Sciatic nerve (tissue), 2 donors: ENCODE measurements around the gene QSOX2. TPM values are rescaled to one million over a fixed set of nuclear protein-coding genes. Genes with fewer than 3 reads are reported as not detected.

ENCODE experiments used
- ATAC-seq: fragments of 200-7000 bp; cut with Tn5 transposase; one replicate; pipeline ENCODE4 v1.9.1; 2020; ENCODE audit warnings: mild to moderate bottlenecking, moderate library complexity
- DNase-seq: peaks from one replicate; pipeline ENCODE4 v3.0.0-alpha.2; 2020; ENCODE audit warnings: low spot score
- intact Hi-C: fragments of 100-400 bp; cut with DNase I; formaldehyde crosslinking; loops from one replicate; pipeline ENCODE4 v1.14.2; 2022
- total RNA-seq: library from RNA; stranded (reverse); fragmentation: NEBNext Ultra II Directional; extraction: Animal tissue kit (Norgen Biotek cat#: 25700); gene quantifications from one replicate; pipeline ENCODE4 v1.2.1, GENCODE V29; 2021
- donor health status: DM: no; HTN: no; CAD: no.
- donor health status: DM: no; HTN: no; CAD: no.

QSOX2 gene, protein sequence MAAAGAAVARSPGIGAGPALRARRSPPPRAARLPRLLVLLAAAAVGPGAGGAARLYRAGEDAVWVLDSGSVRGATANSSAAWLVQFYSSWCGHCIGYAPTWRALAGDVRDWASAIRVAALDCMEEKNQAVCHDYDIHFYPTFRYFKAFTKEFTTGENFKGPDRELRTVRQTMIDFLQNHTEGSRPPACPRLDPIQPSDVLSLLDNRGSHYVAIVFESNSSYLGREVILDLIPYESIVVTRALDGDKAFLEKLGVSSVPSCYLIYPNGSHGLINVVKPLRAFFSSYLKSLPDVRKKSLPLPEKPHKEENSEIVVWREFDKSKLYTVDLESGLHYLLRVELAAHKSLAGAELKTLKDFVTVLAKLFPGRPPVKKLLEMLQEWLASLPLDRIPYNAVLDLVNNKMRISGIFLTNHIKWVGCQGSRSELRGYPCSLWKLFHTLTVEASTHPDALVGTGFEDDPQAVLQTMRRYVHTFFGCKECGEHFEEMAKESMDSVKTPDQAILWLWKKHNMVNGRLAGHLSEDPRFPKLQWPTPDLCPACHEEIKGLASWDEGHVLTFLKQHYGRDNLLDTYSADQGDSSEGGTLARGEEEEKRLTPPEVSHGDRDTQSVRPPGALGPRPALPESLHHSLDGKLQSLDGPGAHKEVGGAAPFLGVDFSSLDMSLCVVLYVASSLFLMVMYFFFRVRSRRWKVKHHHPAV
- 7.5 TPM for total RNA-seq

- ATAC-seq, result peak; percentile 92
- intact Hi-C loops, result no loop called here
- peak; percentile 90 for DNase-seq
These were observed at the start of gene QSOX2 for GRCh38 chr9:136245219-136246150. TSS of gene QSOX2 (minus strand) at chr9:136245812. CDS start at chr9:136245803, 9 bp downstream.

DNA sequence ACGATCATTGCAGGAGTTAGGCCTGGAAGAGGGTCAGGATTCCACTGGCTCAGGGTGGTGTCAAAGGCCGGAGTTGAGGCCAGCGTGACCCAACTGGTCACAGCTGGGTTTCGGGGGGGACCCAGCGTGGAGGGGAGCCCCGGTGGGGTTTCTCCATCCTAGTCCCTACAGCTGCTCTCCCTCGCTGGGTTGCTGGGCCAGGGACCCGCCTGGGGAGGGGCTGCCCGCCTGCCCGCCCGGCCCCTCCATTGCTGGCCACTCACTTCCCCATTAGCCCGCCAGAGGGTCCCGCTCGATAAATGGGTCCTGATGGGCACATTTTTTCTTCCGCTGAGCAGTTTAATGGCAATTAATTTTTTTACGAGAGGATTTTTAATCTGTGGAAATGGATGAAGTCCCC is 49.4 kb upstream of the QSOX2 start:
- intact Hi-C loops, result no loop called here
- no peak for DNase-seq
- ATAC-seq, result no peak

- DNase-seq (no peak), ATAC-seq (no peak)
- intact Hi-C loops, result no loop called here
These were observed 48.8 kb upstream of the QSOX2 start for GRCh38 chr9:136294437-136294836.

GRCh38 chr9:136293476-136294077 is 48.0 kb upstream of the QSOX2 start:
- DNase-seq (no peak), ATAC-seq (no peak)
- intact Hi-C loops, result no loop called here

GRCh38 chr9:136292591-136293448 is 47.2 kb upstream of the QSOX2 start:
- DNase-seq (no peak), ATAC-seq (no peak)
- intact Hi-C loops, result no loop called here

GRCh38 chr9:136292026-136292538 is 46.5 kb upstream of the QSOX2 start:
- intact Hi-C loops, result no loop called here
- ATAC-seq, result no peak
- DNase-seq, result no peak

DNA sequence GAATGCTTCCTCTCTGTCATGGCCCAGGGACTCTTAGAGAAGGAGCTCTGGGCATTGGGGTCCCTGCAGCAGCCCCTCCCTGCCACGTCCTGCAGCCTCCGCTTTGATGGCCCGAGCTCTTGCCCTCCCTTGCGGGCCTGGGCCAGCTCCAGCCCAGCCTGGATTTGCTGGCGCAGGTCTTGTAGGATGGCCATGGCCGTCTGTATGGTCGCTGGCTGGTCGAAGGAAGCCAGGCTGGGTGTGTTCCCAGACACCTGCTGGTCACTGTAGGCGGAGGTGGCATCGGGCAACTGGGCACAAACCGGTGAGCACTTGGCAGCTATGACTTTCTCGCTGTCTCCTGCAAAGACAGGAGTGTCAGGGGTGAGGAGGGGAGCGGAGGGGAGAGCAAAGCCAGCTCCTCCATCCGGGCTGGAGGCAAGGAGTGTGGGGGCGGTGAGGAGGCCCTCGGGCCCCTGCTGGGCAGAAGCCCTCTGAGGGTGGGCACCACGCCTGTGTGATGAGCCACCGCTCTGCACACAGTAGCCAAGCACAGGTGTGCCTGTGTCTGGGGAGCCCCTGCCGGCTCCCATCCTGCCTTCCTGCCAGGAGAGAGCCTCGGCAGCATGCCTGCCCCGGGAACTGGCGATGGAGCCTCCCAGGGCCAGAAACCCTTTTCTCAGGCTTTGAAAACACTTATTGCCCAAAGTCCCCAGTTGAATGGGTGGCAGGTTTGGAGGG is 45.9 kb upstream of the QSOX2 start:
- intact Hi-C loops, result no loop called here
- DNase-seq, result no peak
- ATAC-seq, result no peak

- intact Hi-C loops, result no loop called here
- DNase-seq (no peak), ATAC-seq (no peak)
These were observed 44.9 kb upstream of the QSOX2 start for GRCh38 chr9:136290508-136291000.

DNA sequence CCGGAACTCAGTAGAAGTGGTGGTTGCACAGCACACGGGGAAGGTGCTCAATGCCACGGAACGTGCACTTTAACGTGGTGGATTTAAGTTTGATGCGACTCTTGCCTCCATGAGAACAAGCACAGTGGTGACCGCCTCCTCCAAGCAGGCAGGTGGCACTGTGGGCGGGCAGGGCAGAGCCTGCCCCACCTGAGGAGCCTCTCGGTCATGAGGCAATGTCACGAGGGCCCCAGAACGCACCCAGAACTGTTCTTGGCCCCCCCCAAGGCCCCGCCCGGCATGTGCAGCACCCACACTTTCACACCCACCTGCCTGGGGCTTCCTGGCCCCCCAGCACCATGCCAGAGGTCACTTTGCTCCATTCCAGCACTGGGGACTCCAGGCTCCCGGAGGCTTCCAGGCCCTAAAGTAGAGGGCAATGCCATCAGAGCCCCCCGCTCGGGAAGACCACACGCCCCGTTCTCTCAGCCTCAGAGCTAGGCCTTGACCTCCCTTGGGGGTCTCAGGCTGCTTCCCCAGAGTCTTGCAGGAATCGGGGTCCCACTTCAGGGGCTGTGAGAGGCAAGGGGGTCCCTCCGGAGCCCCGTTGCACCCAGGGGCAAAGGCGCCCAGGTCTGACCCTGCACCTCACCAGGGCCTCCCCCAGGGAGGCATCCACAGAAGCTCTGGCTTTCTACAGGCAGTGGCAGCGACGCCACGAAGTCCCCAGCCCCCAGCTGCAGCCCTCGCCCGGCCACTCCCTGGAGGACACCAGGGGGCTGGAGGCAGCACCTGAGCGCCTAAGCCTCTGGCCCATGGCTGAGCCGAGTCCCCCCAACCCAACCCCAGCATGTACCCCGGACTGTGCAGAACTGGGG is 44.3 kb upstream of the QSOX2 start:
- DNase-seq (no peak), ATAC-seq (no peak)
- intact Hi-C loops, result no loop called here

- no peak for DNase-seq
- ATAC-seq, result no peak
- intact Hi-C loops, result no loop called here
These were observed 42.5 kb upstream of the QSOX2 start for GRCh38 chr9:136287960-136288753.

DNA sequence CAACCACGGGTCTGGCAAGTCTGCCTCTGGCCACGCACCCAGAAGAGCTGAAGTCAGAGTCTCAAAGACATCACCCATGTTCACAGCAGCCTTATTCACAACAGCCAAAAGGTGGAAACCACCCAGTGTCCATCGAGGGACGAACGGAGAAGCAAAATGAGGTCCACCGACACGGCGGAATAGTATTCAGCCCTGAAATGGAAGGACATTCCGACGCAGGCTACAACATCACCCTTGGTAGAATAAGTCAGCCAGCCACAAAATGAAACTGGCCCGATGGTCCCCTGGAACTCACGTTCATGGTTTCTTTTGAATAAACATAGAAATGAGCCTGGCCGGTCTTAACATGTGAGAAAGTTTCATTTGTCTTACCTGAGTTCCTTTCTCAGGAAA is 41.4 kb upstream of the QSOX2 start:
- ATAC-seq (no peak), DNase-seq (no peak)
- intact Hi-C loops, result no loop called here

DNA sequence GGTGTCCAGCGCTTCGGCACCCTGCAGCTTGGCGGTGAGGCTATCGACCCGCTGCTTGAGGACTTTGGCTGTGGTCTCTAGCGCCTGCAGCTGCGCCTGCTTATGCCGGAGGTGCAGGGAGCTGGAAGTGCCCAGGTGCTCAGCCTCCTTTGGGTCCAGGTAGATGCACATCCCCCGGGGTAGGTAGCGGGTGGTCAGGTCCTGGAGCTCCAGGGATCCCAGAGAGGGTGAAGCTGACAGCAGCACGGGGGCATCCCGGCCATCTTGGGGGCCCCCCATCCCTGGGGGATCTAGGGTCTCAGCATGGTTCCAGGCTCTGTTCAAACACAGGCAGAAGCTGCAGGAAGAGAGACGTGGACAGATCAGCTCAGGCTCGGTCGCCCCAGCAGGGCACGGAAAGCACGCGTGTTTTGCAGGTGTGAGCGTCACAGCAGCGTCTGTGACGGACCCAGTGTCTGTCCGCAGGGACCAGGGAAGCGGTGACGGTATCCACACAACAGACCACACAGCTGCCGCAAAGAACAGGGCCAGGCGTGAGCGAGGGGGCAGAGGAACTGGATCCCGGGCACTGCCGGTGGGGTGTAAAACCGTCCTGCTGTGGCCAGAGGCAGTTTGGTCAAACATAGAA is 40.9 kb upstream of the QSOX2 start:
- intact Hi-C loops, result no loop called here
- ATAC-seq, result no peak

DNA sequence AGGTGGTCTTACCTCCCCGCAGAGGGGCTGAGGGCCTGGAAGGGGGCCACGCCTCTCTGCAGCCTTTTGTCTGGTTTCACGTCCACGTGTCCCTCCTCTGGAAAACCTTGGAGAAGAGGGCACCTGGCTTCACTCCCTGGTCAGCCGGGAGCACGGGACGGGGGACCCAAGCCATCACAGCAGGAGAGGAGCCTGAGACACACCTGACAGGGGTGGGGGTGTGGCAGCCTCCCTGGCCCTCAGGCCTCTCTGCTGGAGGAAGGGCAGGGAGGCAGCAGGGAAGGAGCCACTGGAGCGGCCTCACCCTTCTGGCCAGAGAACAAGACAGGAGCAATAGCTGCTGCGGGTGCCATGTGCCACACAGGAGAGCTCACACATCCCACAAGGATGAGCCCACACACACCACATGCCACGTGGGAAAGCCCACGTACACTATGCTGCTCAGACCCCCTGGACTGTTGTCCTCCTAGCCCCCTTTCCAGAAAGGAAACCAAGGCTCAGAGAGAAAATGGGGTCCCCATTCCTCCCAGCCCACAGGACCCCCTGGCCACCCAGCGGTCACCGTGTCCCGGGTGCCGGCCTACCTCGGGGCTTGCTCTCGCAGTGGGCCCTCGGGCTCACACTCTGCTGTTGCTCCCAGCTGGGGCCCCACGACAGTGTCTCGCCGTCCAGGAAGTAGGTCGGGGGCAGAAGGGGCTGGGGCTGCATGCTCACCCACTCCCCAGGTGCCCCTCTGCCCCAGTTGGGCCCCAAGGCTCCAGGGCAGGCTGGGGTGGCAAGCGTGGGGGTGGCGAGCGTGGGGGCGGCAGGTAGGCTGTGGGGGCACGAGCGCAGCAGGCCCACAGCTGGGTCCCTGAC is 40.1 kb upstream of the QSOX2 start:
- DNase-seq (no peak), ATAC-seq (no peak)
- intact Hi-C loops, result no loop called here

More for the DNA sequence above, 40.9 kb upstream of the QSOX2 start:
- DNase-seq, result no peak

DNA sequence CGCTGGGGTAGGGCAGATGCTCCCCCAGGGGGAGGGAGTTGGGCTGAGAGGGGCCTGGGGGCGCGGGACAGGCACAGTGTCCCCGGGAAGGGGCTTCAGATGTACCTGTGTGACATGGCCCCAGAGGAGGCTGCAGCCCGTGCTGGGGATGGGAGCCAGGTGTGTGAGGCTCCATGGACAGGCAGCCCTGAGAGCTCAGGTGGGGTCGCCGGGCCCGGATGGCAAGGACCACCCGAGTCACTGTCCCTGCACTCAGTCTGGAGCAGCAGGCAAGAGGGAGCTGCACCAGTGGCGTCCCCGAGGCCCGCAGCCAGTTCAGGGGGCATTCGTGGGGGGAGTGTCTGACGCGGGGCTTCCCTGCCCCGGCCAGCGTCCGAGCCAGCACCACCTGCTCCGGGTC is 39.3 kb upstream of the QSOX2 start:
- ATAC-seq, result no peak
- intact Hi-C loops, result no loop called here
- DNase-seq, result no peak
